Astrocyte (in vitro differentiated cells and primary cell): ENCODE measurements around the gene RPS28. TPM values are rescaled to one million over a fixed set of nuclear protein-coding genes. Genes with fewer than 3 reads are reported as not detected.
"Not testable (repeated sequence)": the region's sequence is repeated elsewhere in the genome, so short reads cannot be mapped to it uniquely, and the experiment has no call there.

Source experiments
- DNase-seq: peaks from one replicate; pipeline ENCODE4 v3.0.0-alpha.2; 2010; ENCODE audit warnings: low read depth
- FAIRE-seq: peaks from 2 replicates; lab custom pipeline; 2011; peaks lifted over from hg19 to GRCh38; lab: Jason Lieb, UNC
- H2AFZ ChIP-seq: 2 replicates; pipeline ENCODE4 v1.6.0; 2012; ENCODE audit warnings: low read depth, low read length, inconsistent platforms
- H3K27ac ChIP-seq: 2 replicates; pipeline ENCODE4 v1.5.1; 2011; ENCODE audit warnings: low read depth, low read length, inconsistent platforms
- H3K27me3 ChIP-seq: 2 replicates; pipeline ENCODE4 v1.6.0; 2011; ENCODE audit warnings: low read length, inconsistent platforms; ENCODE audit not compliant: insufficient read depth
- H3K36me3 ChIP-seq: 2 replicates; pipeline ENCODE4 v1.5.1; 2011; ENCODE audit warnings: low read length, inconsistent platforms; ENCODE audit not compliant: insufficient read depth
- H3K4me1 ChIP-seq: 2 replicates; pipeline ENCODE4 v1.5.1; 2011; ENCODE audit warnings: low read length, inconsistent platforms; ENCODE audit not compliant: insufficient read depth
- H3K4me2 ChIP-seq: 2 replicates; pipeline ENCODE4 v1.6.0; 2012; ENCODE audit warnings: low read length, inconsistent platforms
- H3K4me3 ChIP-seq: 2 replicates; pipeline ENCODE4 v1.5.1; 2011; ENCODE audit warnings: low read depth, mild to moderate bottlenecking, low read length, inconsistent platforms; ENCODE audit not compliant: insufficient read depth
- H3K79me2 ChIP-seq: 2 replicates; pipeline ENCODE4 v1.6.0; 2012; ENCODE audit warnings: mild to moderate bottlenecking, low read length, inconsistent platforms; ENCODE audit not compliant: insufficient read depth
- H3K9ac ChIP-seq: 2 replicates; pipeline ENCODE4 v1.6.0; 2012; ENCODE audit warnings: mild to moderate bottlenecking, low read length, inconsistent platforms
- H3K9me3 ChIP-seq: 2 replicates; pipeline ENCODE4 v1.5.1; 2012; ENCODE audit warnings: low read depth, mild to moderate bottlenecking, low read length, inconsistent platforms; ENCODE audit not compliant: insufficient read depth
- H4K20me1 ChIP-seq: 2 replicates; pipeline ENCODE4 v1.6.0; 2012; ENCODE audit warnings: low read length, inconsistent platforms; ENCODE audit not compliant: insufficient read depth
- H3K27ac Mint-ChIP-seq: one replicate; pipeline ENCODE4 v1.8.0; 2021; ENCODE audit warnings: mild to moderate bottlenecking, mixed read lengths; ENCODE audit not compliant: unreplicated experiment
- H3K27me3 Mint-ChIP-seq: one replicate; pipeline ENCODE4 v1.8.0; 2021; ENCODE audit warnings: low read depth, mixed read lengths; ENCODE audit not compliant: unreplicated experiment
- H3K36me3 Mint-ChIP-seq: one replicate; pipeline ENCODE4 v1.8.0; 2021; ENCODE audit warnings: low read depth, mixed read lengths; ENCODE audit not compliant: unreplicated experiment
- H3K4me1 Mint-ChIP-seq: one replicate; pipeline ENCODE4 v1.8.0; 2021; ENCODE audit warnings: low read depth, mixed read lengths; ENCODE audit not compliant: unreplicated experiment
- H3K4me3 Mint-ChIP-seq: one replicate; pipeline ENCODE4 v1.8.0; 2021; ENCODE audit warnings: mild to moderate bottlenecking, moderate library complexity, mixed read lengths; ENCODE audit not compliant: unreplicated experiment
- H3K9me3 Mint-ChIP-seq: one replicate; pipeline ENCODE4 v1.8.0; 2021; ENCODE audit warnings: mild to moderate bottlenecking, mixed read lengths; ENCODE audit not compliant: unreplicated experiment
- CTCF ChIP-seq: IDR thresholded peaks from 2 replicates; pipeline ENCODE4 v1.5.1; 2011; ENCODE audit warnings: low read depth, mild to moderate bottlenecking, inconsistent platforms, low read length, moderate library complexity; ENCODE audit not compliant: insufficient read depth
- EZH2 ChIP-seq: IDR thresholded peaks from 2 replicates; pipeline ENCODE4 v1.6.1; 2012; ENCODE audit warnings: mild to moderate bottlenecking, low read length, inconsistent platforms; ENCODE audit not compliant: insufficient read depth
- total RNA-seq: library from RNA; stranded (reverse); gene quantifications from 2 replicates; pipeline ENCODE4 v1.2.1, GENCODE V29; 2021

The RPS28 gene
- total RNA-seq, 1 donor from 2014 or later: 1,198 TPM

DNA sequence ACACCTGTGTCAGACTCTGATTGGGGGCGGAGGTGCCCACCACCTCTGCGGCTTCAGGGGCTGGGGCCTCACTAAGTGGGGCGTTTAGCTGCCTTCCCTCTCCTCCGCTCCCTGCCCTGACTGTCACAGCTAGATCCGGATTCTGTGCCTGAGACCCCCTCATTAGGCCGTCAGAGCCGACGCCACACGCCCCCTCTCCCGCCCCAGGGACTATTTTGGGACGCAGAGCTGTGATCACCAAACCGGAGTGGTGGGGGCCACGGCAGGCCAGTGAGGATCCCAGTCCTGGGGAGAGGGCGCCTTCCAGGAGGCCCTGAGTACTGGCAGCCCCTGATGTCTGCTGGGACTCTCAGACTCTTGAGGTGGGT, 21.0 kb downstream of the RPS28 start:
- Histone ChIP-seq H3K4me2 (no peak overlapping the region), H3K27me3 (peaks cover 13% of the 10 kb centered on the region), H4K20me1 (no peaks in the 10 kb centered on the region), H3K4me1 (peaks cover 3% of the 10 kb centered on the region), H3K9me3 (no peaks in the 10 kb centered on the region), H3K4me3 (no peak overlapping the region), H2AFZ (no peak overlapping the region), H3K36me3 (no peaks in the 10 kb centered on the region), H3K27ac (no peak overlapping the region), H3K79me2 (no peaks in the 10 kb centered on the region), H3K9ac (no peak overlapping the region)
- peaks cover 33% of the 10 kb centered on the region for H3K27me3 Mint-ChIP-seq
- H3K4me1 Mint-ChIP-seq: no peaks in the 10 kb centered on the region
- FAIRE-seq (no peak), DNase-seq (no peak)
- H3K9me3 Mint-ChIP-seq: no peaks in the 10 kb centered on the region
- no peak overlapping the region for H3K4me3 Mint-ChIP-seq
- TF ChIP-seq EZH2: no peak
- TF ChIP-seq CTCF: no peak
- peaks cover 3% of the 10 kb centered on the region for H3K36me3 Mint-ChIP-seq
- no peak overlapping the region for H3K27ac Mint-ChIP-seq

DNA sequence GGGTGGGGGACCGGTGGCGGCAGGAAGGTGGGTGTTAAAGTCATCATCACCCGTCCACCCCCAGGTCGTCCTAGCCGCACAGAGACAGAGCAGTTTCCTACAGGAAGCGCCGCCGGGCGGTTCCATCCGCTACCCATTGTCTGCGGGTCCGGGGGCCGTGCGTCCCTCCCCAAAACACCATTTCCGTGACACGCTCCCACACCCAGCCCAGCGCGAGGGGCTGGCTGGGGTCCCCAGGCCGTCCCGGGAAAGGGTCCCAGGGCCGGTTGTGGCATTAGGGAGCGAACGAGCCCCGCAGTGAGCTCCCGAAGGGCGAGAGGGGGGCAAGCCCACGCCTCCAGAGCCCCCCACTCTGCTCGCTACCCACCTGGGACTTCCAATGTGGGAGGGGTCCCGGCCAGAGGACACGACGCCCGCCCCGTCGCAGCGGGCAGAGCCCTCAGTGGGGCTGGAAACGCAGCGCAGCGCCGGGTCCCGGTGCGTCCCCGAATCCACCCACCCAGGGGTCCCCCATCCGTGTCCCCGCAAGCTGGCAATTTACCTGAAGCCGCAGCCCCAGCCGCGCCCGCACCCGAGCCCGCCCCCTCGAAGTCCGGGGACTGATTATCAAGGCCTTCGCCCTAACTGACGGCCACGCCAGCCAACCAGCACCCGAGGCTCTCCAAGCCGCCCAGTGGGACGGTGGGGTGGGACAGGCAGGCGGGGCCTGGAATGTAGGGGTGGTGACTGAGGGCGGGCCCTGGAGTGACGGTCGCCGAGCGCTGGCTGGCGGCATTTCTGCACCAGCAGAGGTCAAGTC, 21.6 kb downstream of the RPS28 start, which contains the start of gene KANK3:
TSS of gene KANK3 (minus strand) at position 579 of the 799 bp plus-strand sequence. CDS start 5,434 bp downstream, outside the sequence.
- Histone ChIP-seq H3K27ac (no peak within 1 kb of the TSS), H3K79me2 (no peaks in the 10 kb centered on the region), H3K4me1 (peaks cover 3% of the 10 kb centered on the region), H3K9me3 (no peaks in the 10 kb centered on the region), H3K4me3 (no peak within 1 kb of the TSS), H3K9ac (no peak within 1 kb of the TSS), H3K4me2 (peak within 1 kb of the TSS; percentile 51), H3K36me3 (no peaks in the 10 kb centered on the region), H3K27me3 (peaks cover 13% of the 10 kb centered on the region), H4K20me1 (no peaks in the 10 kb centered on the region), H2AFZ (peak within 1 kb of the TSS; percentile 56)
- Mint-ChIP-seq H3K4me3 (no peak within 1 kb of the TSS), H3K27me3 (peaks cover 30% of the 10 kb centered on the region), H3K4me1 (peaks cover 3% of the 10 kb centered on the region), H3K27ac (no peak within 1 kb of the TSS), H3K36me3 (peaks cover 3% of the 10 kb centered on the region), H3K9me3 (no peaks in the 10 kb centered on the region)
- DNase-seq (peak; percentile 92), FAIRE-seq (no peak)
- TF ChIP-seq EZH2: peak; percentile 89
- TF ChIP-seq CTCF: no peak

DNA sequence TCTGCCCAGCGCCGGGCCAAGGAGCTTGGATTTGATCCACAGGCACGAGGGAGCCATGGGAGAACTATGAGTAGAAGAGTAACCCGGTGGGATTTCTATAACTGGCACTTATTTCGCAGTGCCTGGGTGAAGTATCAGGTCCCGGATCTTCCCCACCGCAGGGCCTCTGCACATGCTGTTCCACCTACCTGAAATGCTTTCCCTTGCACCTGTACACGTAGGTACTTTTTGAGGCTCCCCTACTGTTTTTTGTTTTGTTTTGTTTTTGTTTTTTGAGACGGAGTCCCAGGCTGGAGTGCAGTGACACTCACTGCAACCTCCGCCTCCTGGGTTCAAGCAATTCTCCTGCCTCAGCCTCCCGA, 22.2 kb downstream of the RPS28 start:
- Histone ChIP-seq H3K27me3 (peaks cover 13% of the 10 kb centered on the region), H3K36me3 (no peaks in the 10 kb centered on the region), H2AFZ (no peak overlapping the region), H4K20me1 (no peaks in the 10 kb centered on the region), H3K4me2 (peak overlapping the region; percentile 51), H3K9me3 (no peaks in the 10 kb centered on the region), H3K9ac (no peak overlapping the region), H3K4me1 (peaks cover 3% of the 10 kb centered on the region), H3K27ac (no peak overlapping the region), H3K79me2 (no peaks in the 10 kb centered on the region), H3K4me3 (no peak overlapping the region)
- Mint-ChIP-seq H3K36me3 (peaks cover 3% of the 10 kb centered on the region), H3K27ac (no peak overlapping the region), H3K4me1 (peaks cover 3% of the 10 kb centered on the region), H3K27me3 (peaks cover 27% of the 10 kb centered on the region), H3K4me3 (no peak overlapping the region), H3K9me3 (no peaks in the 10 kb centered on the region)
- TF ChIP-seq EZH2: no peak
- TF ChIP-seq CTCF: no peak
- DNase-seq: no peak
- no peak for FAIRE-seq

DNA sequence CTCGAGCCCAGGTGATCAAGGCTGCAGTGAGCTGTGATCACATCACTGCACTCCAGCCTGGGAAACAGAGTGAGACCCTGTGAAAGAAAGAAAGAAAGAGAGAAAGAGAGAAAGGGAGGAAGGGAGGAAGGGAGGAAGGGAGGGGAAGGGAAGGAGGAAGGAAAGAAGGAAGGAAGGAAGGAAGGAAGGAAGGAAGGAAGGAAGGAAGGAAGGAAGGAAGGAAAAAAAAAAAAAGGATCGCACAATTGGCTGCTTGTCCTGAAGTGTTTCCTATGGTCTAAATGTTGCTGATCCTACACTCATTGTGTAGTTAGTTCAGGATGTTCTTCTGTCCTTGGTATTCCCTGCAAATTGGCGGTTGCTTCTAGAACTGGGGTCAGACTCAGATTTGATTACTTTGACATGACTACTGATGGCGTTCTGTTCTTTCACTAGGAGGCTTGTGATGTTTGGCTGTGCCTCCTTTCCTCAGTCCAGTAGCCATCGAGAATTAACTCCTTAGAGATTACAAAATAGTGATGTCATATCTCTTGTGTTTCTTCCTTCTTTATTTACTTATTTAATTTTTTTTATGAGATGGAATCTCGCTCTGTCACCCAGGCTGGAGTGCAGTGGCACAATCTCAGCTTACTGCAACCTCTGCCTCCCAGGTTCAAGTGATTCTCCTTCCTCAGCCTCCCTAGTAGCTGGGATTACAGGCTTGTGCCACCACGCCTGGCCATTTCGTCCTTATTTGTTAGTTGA, 28.5 kb downstream of the RPS28 start:
- not testable (repeated sequence) for H3K79me2 ChIP-seq, H3K4me3 Mint-ChIP-seq, H3K27ac Mint-ChIP-seq, H3K27me3 ChIP-seq, H3K9me3 Mint-ChIP-seq, DNase-seq, H3K36me3 ChIP-seq, H3K4me3 ChIP-seq, H3K27me3 Mint-ChIP-seq, H3K4me1 Mint-ChIP-seq, H3K9ac ChIP-seq, H2AFZ ChIP-seq, FAIRE-seq, H3K36me3 Mint-ChIP-seq, H3K9me3 ChIP-seq, H3K4me2 ChIP-seq, H3K27ac ChIP-seq, H4K20me1 ChIP-seq
- H3K4me1 ChIP-seq: peaks cover 10% of the 10 kb centered on the region
